ENCODE measurements around the gene UBXN11. TPM values are rescaled to one million over a fixed set of nuclear protein-coding genes. Genes with fewer than 3 reads are reported as not detected.
"Not testable (repeated sequence)": the region's sequence is repeated elsewhere in the genome, so short reads cannot be mapped to it uniquely, and the experiment has no call there.

UBXN11 gene
- total RNA-seq, 4 donors from 2014 or later, result 7.4 to 36.5 (median 13.4) TPM

DNA sequence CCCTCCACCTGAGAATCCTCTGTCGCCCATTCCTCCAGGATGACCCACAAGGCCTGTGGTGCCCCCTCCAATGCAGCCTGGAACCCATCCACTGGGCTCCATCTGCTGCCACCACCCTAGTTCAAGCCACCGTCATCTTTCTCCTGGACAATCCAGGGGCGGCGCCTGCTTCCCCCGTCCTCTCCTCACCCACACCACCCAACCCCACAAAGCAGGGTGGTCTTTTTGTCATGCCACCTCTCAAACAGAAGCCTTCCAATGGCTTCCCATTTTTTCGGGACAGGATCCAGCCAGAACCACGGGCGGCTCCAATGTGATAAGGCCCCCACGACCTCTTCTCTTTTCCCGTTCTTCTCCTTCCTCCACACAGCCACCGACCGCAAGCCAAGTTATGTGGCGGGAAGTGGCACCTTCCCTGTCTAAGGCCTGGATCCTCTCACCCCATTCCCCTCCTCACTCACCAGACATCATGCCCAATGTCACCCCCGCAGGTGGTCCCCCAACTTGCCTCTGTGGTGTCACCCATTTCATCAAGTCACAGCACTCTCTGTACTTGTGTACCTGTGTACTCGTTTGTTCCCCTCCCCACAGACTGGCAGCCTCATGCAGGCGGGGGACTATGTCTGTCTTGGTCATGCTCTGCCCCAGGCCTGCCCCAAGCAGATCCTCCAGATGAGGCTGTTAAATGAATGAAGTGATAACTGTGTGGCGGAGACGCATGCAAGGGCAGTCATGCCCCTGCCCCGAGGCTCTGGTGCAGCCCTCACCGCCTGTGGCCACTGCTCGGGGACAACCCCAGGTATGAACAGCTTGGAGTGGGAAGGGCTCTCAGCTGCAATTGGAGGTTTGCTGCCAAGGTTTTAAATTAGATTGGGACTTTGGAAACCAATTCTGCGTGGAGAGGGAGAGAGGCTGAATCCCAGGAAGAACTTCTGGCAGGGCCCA is 11.0 kb downstream of the UBXN11 start:
- no peaks in the 10 kb centered on the region for H3K36me3 ChIP-seq
- TF ChIP-seq, protein P1, sequence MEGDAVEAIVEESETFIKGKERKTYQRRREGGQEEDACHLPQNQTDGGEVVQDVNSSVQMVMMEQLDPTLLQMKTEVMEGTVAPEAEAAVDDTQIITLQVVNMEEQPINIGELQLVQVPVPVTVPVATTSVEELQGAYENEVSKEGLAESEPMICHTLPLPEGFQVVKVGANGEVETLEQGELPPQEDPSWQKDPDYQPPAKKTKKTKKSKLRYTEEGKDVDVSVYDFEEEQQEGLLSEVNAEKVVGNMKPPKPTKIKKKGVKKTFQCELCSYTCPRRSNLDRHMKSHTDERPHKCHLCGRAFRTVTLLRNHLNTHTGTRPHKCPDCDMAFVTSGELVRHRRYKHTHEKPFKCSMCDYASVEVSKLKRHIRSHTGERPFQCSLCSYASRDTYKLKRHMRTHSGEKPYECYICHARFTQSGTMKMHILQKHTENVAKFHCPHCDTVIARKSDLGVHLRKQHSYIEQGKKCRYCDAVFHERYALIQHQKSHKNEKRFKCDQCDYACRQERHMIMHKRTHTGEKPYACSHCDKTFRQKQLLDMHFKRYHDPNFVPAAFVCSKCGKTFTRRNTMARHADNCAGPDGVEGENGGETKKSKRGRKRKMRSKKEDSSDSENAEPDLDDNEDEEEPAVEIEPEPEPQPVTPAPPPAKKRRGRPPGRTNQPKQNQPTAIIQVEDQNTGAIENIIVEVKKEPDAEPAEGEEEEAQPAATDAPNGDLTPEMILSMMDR (IDR thresholded peaks at IDR 0.05), result no peak
- no peak for TF ChIP-seq POLR2A (IDR thresholded peaks at IDR 0.05)

DNA sequence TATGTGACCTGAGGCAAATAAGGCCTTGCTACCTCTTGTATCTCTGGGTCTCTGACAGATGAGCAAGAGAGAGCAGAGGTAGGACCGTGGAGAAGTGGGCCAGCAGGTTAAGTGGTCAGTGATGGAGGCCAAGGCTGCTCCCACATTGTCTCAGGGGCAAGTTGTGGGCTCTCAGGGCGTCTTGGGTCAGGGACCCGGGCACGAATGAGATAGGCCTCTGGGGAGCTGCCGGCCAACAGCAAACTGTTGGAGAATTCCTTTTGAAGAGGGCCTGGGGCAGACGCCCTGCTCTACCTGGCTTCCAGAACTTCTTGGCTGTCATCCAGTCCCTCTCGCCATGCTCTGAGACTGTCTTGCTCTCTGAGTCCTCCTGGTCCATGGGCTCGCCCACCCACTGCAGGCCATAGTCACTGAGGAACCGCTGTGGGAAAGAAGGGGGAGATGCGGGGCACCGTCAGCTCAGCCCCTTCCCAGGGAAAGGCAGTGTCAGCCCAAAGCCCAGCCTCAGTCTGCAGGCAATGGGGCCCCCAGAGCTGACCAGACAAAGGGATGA is 12.4 kb downstream of the UBXN11 start:
- no peaks in the 10 kb centered on the region for H3K36me3 ChIP-seq
- intact Hi-C loops (cut with DNase I; ENCODE audit: low total_unique reads), result no loop called here
- H3K27ac ChIP-seq, result no peak overlapping the region
- no peaks in the 10 kb centered on the region for H3K27me3 ChIP-seq
- no peak overlapping the region for H3K4me3 ChIP-seq
- H3K4me1 ChIP-seq, result no peaks in the 10 kb centered on the region
- DNase-seq, result no peak
- H3K9me3 ChIP-seq, result no peaks in the 10 kb centered on the region
- TF ChIP-seq, protein P1 (IDR thresholded peaks at IDR 0.05), result no peak
- no peak for TF ChIP-seq POLR2A (IDR thresholded peaks at IDR 0.05)

More for the DNA sequence above, 11.0 kb downstream of the UBXN11 start:
- Histone ChIP-seq H3K27ac (no peak overlapping the region), H3K4me1 (no peaks in the 10 kb centered on the region), H3K4me3 (no peak overlapping the region), H3K9me3 (no peaks in the 10 kb centered on the region), H3K27me3 (no peaks in the 10 kb centered on the region)
- DNase-seq, result no peak
- intact Hi-C loops (cut with DNase I; ENCODE audit: low total_unique reads), result no loop called here

DNA sequence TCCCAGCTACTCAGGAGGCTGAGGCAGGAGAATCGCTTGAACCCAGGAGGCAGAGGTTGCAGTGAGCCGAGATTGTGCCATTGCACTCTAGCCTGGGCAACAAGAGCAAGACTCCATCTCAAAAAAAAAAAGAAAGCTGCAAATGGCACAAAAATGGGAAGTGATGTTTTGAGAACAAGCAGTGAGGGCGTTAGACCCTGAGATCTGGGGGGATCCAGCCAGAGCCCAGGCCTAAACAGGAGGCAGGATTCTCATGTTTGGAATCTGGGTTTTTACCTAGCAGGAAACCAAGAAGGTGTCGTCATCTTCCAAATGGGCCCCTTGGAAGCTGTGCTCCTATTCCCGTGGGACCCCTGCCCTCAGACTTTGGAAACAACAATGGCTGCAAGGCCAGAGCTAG is 13.7 kb downstream of the UBXN11 start:
- H3K4me1 ChIP-seq; H3K4me3 ChIP-seq; H3K27me3 ChIP-seq; intact Hi-C loops (cut with DNase I; ENCODE audit: low total_unique reads); H3K27ac ChIP-seq; H3K36me3 ChIP-seq; DNase-seq; H3K9me3 ChIP-seq: not testable (repeated sequence)

DNA sequence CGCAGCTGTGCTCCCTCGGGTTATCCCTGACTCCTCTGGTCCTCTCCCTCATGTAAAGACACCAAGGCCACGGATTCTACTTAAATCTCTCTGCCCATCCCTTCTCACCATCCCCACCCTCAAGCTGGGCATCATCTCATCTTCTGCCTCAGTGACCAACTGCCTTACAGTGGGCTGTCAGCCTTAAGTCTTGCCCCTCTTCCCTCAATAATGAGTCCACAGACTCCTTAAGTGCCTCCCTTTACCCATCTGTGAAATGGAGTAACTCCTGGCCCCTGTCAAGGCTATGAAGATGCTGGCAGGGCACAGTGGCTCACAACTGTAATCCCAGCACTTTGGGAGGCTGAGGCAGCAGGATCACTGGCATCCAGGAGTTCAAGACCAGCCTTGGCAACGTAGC is 14.5 kb downstream of the UBXN11 start:
- intact Hi-C loops (cut with DNase I; ENCODE audit: low total_unique reads), result no loop called here

DNA sequence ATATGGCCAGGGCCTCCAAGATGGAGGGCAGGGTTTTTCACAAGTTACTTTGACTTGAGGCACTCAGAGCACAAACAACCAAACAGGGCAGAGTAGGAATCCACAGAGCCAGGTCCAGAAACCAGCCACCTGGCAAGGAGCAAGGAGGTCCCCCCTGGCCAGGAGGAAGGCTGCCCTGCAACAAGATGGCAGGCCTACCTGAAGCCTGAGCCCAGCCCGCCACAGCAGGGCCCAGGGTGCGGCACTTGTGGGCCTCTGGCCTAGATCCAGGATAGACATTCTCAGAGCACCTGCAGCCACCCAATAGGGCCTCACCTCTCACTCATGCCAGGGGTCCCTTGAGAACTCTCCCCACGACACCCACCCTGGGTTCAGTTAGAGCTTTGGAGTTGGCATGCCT is 15.0 kb downstream of the UBXN11 start:
- Histone ChIP-seq H3K4me1 (no peaks in the 10 kb centered on the region), H3K9me3 (no peaks in the 10 kb centered on the region), H3K27ac (no peak overlapping the region), H3K4me3 (no peak overlapping the region), H3K27me3 (no peaks in the 10 kb centered on the region), H3K36me3 (no peaks in the 10 kb centered on the region)
- intact Hi-C loops (cut with DNase I; ENCODE audit: low total_unique reads), result no loop called here
- no peak for DNase-seq
- TF ChIP-seq, protein P1 (IDR thresholded peaks at IDR 0.05), result no peak
- TF ChIP-seq POLR2A (IDR thresholded peaks at IDR 0.05), result no peak

More for the DNA sequence above, 14.5 kb downstream of the UBXN11 start:
- no peaks in the 10 kb centered on the region for H3K9me3 ChIP-seq
- H3K27ac ChIP-seq, result no peak overlapping the region
- H3K27me3 ChIP-seq, result no peaks in the 10 kb centered on the region
- TF ChIP-seq POLR2A (IDR thresholded peaks at IDR 0.05), result no peak
- TF ChIP-seq, protein P1 (IDR thresholded peaks at IDR 0.05), result no peak
- no peaks in the 10 kb centered on the region for H3K4me1 ChIP-seq
- no peak for DNase-seq
- H3K36me3 ChIP-seq, result no peaks in the 10 kb centered on the region
- no peak overlapping the region for H3K4me3 ChIP-seq
